SK-N-SH (cell line): Measurements from ENCODE around the gene CYFIP2.
A peak's percentile ranks its signal among the peaks of the same experiment; 100 is the strongest.

Source experiments
- EP300 ChIP-seq, 2 experiments: IDR thresholded peaks; 2 replicates each; pipeline versions ENCODE4 v1.4.0 to v1.6.1; 2012; ENCODE audit warnings: borderline replicate concordance in 1 of 2, low read depth in 1 of 2, low read length in 1 of 2
- EZH2phosphoT487 ChIP-seq: fragments of 200-600 bp; sonication (generic); IDR thresholded peaks from 2 replicates; pipeline ENCODE4 v1.6.1; 2017; ENCODE audit warnings: low read depth, mixed run types, mild to moderate bottlenecking, antibody characterized with exemption, moderate library complexity, borderline replicate concordance
- GATA2 ChIP-seq: sonication (generic); formaldehyde crosslinking; IDR thresholded peaks from 2 replicates; pipeline ENCODE4 v1.5.0; 2020; ENCODE audit warnings: mild to moderate bottlenecking, missing genetic modification reagents
- MXI1 ChIP-seq: IDR thresholded peaks from 2 replicates; pipeline ENCODE4 v1.6.1; 2012; ENCODE audit warnings: mild to moderate bottlenecking, low read depth, low read length, improper control_type of control experiment
- NFIC ChIP-seq: IDR thresholded peaks from 2 replicates; pipeline ENCODE4 v1.4.0; 2012; ENCODE audit warnings: borderline replicate concordance
- RAD21 ChIP-seq: IDR thresholded peaks from 2 replicates; pipeline ENCODE4 v1.6.1; 2012; ENCODE audit warnings: mild to moderate bottlenecking, low read length
- REST ChIP-seq: IDR thresholded peaks from 2 replicates; pipeline ENCODE4 v1.6.1; 2012; ENCODE audit warnings: mild to moderate bottlenecking, low read depth, low read length, moderate library complexity
- RFX5 ChIP-seq: IDR thresholded peaks from 2 replicates; pipeline ENCODE4 v1.6.1; 2012; ENCODE audit warnings: mild to moderate bottlenecking, improper control_type of control experiment, low read length
- TAF1 ChIP-seq: IDR thresholded peaks from 2 replicates; pipeline ENCODE4 v1.6.1; 2012; ENCODE audit warnings: low read depth, mild to moderate bottlenecking, low read length, moderate library complexity, borderline replicate concordance
- TEAD4 ChIP-seq: IDR thresholded peaks from 2 replicates; pipeline ENCODE4 v1.4.0; 2012; ENCODE audit warnings: mild to moderate bottlenecking, borderline replicate concordance; ENCODE audit not compliant: insufficient read depth
- TF ChIP-seq, protein P1 (sequence below): IDR thresholded peaks from 2 replicates; pipeline ENCODE4 v1.4.0; 2012; ENCODE audit warnings: low read depth
- TF ChIP-seq, protein P2 (sequence below): fragments of 200-600 bp; sonication (generic); IDR thresholded peaks from 2 replicates; pipeline ENCODE4 v1.6.1; 2017; ENCODE audit warnings: antibody characterized with exemption, mild to moderate bottlenecking, moderate library complexity

- TF ChIP-seq EZH2phosphoT487: no peak
- no peak for TF ChIP-seq REST
- TF ChIP-seq, protein P1, sequence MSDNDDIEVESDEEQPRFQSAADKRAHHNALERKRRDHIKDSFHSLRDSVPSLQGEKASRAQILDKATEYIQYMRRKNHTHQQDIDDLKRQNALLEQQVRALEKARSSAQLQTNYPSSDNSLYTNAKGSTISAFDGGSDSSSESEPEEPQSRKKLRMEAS: no peak
- peak; percentile 50 for TF ChIP-seq RAD21
- no peak for TF ChIP-seq TAF1
- TF ChIP-seq, protein P2, sequence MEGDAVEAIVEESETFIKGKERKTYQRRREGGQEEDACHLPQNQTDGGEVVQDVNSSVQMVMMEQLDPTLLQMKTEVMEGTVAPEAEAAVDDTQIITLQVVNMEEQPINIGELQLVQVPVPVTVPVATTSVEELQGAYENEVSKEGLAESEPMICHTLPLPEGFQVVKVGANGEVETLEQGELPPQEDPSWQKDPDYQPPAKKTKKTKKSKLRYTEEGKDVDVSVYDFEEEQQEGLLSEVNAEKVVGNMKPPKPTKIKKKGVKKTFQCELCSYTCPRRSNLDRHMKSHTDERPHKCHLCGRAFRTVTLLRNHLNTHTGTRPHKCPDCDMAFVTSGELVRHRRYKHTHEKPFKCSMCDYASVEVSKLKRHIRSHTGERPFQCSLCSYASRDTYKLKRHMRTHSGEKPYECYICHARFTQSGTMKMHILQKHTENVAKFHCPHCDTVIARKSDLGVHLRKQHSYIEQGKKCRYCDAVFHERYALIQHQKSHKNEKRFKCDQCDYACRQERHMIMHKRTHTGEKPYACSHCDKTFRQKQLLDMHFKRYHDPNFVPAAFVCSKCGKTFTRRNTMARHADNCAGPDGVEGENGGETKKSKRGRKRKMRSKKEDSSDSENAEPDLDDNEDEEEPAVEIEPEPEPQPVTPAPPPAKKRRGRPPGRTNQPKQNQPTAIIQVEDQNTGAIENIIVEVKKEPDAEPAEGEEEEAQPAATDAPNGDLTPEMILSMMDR: peak; percentile 57
- TF ChIP-seq TEAD4: no peak
- no peak for TF ChIP-seq RFX5
- TF ChIP-seq MXI1: no peak
- no peak for TF ChIP-seq EP300 (IDR thresholded peaks at IDR 0.05; ENCODE audit: borderline replicate concordance in 1 of 2, low read depth in 1 of 2, low read length in 1 of 2)
- no peak for TF ChIP-seq NFIC
- no peak for TF ChIP-seq GATA2 (CRISPR knock-in tag)
Measured at GRCh38 chr5:157342822-157343402, 77.0 kb downstream of the CYFIP2 start.
